ENCODE data around the gene DNAH1. TPM values are rescaled to one million over a fixed set of nuclear protein-coding genes. Genes with fewer than 3 reads are reported as not detected.

Gene DNAH1
- total RNA-seq, 1 experiment from 2014 or later: 3.0 TPM

- Mint-ChIP-seq H3K36me3 (ENCODE audit: insufficient read depth, unreplicated experiment) (no peaks in the 10 kb centered on the region), H3K27ac (ENCODE audit: low read depth, unreplicated experiment) (no peak overlapping the region), H3K4me1 (ENCODE audit: insufficient read depth, unreplicated experiment) (no peaks in the 10 kb centered on the region), H3K27me3 (ENCODE audit: insufficient read depth, unreplicated experiment) (no peaks in the 10 kb centered on the region), H3K4me3 (ENCODE audit: unreplicated experiment) (no peak overlapping the region), H3K9me3 (ENCODE audit: unreplicated experiment) (no peaks in the 10 kb centered on the region)
- ChIA-PET POLR2A (no interaction called here), CTCF (no interaction called here)
- DNase-seq (ENCODE audit: unreplicated experiment): no peak
- intact Hi-C loops (cut with micrococcal nuclease): no loop called here
- TF ChIP-seq CTCF (IDR thresholded peaks at IDR 0.05; ENCODE audit: unreplicated experiment): no peak
- no TSS peak for BruUV-seq (replicated peaks)
Measured at GRCh38 chr3:52321481-52321880, 5.4 kb downstream of the DNAH1 start.

GRCh38 chr3:52322466-52322865 is 6.3 kb downstream of the DNAH1 start:
- H3K36me3 Mint-ChIP-seq (ENCODE audit: insufficient read depth, unreplicated experiment): no peaks in the 10 kb centered on the region
- no peaks in the 10 kb centered on the region for H3K9me3 Mint-ChIP-seq (ENCODE audit: unreplicated experiment)
- intact Hi-C loops (cut with micrococcal nuclease): no loop called here
- H3K27me3 Mint-ChIP-seq (ENCODE audit: insufficient read depth, unreplicated experiment): no peaks in the 10 kb centered on the region
- POLR2A ChIA-PET: interaction anchor here (0.6 kb wide), 2 partner anchors 381 to 915 kb away, joined by 3 read pairs; no protein-coding TSS in a partner anchor
- DNase-seq (ENCODE audit: unreplicated experiment): no peak
- H3K4me3 Mint-ChIP-seq (ENCODE audit: unreplicated experiment): no peak overlapping the region
- H3K4me1 Mint-ChIP-seq (ENCODE audit: insufficient read depth, unreplicated experiment): no peaks in the 10 kb centered on the region
- CTCF ChIA-PET: no interaction called here
- no TSS peak for BruUV-seq (replicated peaks)
- no peak overlapping the region for H3K27ac Mint-ChIP-seq (ENCODE audit: low read depth, unreplicated experiment)
- TF ChIP-seq CTCF (IDR thresholded peaks at IDR 0.05; ENCODE audit: unreplicated experiment): no peak

GRCh38 chr3:52323526-52324295 is 7.6 kb downstream of the DNAH1 start:
- H3K27me3 Mint-ChIP-seq (ENCODE audit: insufficient read depth, unreplicated experiment): no peaks in the 10 kb centered on the region
- no TSS peak for BruUV-seq (replicated peaks)
- TF ChIP-seq CTCF (IDR thresholded peaks at IDR 0.05; ENCODE audit: unreplicated experiment): no peak
- DNase-seq (ENCODE audit: unreplicated experiment): no peak
- no peaks in the 10 kb centered on the region for H3K9me3 Mint-ChIP-seq (ENCODE audit: unreplicated experiment)
- ChIA-PET POLR2A (interaction anchor here (0.7 kb wide), 1 partner anchor 13 kb away, joined by 3 read pairs; no protein-coding TSS in a partner anchor), CTCF (interaction anchor here (1.1 kb wide), 1 partner anchor 16 kb away, joined by 5 read pairs; no protein-coding TSS in a partner anchor)
- H3K27ac Mint-ChIP-seq (ENCODE audit: low read depth, unreplicated experiment): no peak overlapping the region
- no peaks in the 10 kb centered on the region for H3K36me3 Mint-ChIP-seq (ENCODE audit: insufficient read depth, unreplicated experiment)
- intact Hi-C loops (cut with micrococcal nuclease): no loop called here
- no peaks in the 10 kb centered on the region for H3K4me1 Mint-ChIP-seq (ENCODE audit: insufficient read depth, unreplicated experiment)
- H3K4me3 Mint-ChIP-seq (ENCODE audit: unreplicated experiment): no peak overlapping the region

- Mint-ChIP-seq H3K9me3 (ENCODE audit: unreplicated experiment) (no peaks in the 10 kb centered on the region), H3K4me1 (ENCODE audit: insufficient read depth, unreplicated experiment) (no peaks in the 10 kb centered on the region), H3K27me3 (ENCODE audit: insufficient read depth, unreplicated experiment) (no peaks in the 10 kb centered on the region), H3K27ac (ENCODE audit: low read depth, unreplicated experiment) (no peak overlapping the region), H3K36me3 (ENCODE audit: insufficient read depth, unreplicated experiment) (no peaks in the 10 kb centered on the region), H3K4me3 (ENCODE audit: unreplicated experiment) (no peak overlapping the region)
- no peak for TF ChIP-seq CTCF (IDR thresholded peaks at IDR 0.05; ENCODE audit: unreplicated experiment)
- BruUV-seq (replicated peaks): no TSS peak
- POLR2A ChIA-PET: no interaction called here
- CTCF ChIA-PET: no interaction called here
- no peak for DNase-seq (ENCODE audit: unreplicated experiment)
- intact Hi-C loops (cut with micrococcal nuclease): no loop called here
Measured at GRCh38 chr3:52324676-52325075, 8.6 kb downstream of the DNAH1 start.

Measured in MCF 10A (cell line).